GM21381 (cell line): Measurements from ENCODE around the gene PDE12.

Experiments used
- ATAC-seq: cut with Tn5 transposase; IDR thresholded peaks from one replicate; pipeline ENCODE4 v1.9.1; 2021; ENCODE audit warnings: mild to moderate bottlenecking, moderate library complexity; ENCODE audit not compliant: unreplicated experiment

Gene PDE12

GRCh38 chr3:57555738-57556458, at the start of gene PDE12:
TSS of gene PDE12 (plus strand) at chr3:57556274. CDS start at chr3:57556380, 106 bp downstream.
- ATAC-seq = peak; percentile 81

- no peak for ATAC-seq
Measured at GRCh38 chr3:57512166-57512565, 43.9 kb upstream of the PDE12 start.

- no peak for ATAC-seq
Measured at GRCh38 chr3:57518276-57518915, 37.7 kb upstream of the PDE12 start.

DNA sequence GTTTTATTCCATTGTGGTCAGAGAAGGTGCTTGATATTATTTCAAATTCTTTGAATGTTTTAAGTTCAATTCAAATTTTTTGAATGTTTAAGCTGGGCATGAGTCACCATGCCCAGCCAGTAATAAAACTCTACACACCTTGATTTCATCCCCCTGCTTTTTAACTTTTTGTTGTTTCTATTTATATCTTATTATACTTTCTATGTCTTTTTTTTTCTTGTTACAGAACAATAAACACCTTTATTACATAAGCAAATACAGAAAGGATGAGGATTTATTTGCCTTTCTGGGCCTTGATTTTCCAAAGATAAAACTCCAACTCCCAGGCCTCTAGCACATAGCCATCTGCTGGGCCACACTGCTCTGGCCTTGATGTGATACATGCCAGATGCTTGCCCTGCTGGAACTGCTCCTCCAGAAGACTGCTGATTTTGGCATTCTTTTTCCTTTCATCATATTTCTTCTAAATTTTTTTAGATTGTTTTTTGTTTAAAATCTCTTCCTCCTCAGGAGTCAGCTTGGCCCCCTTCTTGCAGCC, 25.9 kb upstream of the PDE12 start:
- no peak for ATAC-seq

DNA sequence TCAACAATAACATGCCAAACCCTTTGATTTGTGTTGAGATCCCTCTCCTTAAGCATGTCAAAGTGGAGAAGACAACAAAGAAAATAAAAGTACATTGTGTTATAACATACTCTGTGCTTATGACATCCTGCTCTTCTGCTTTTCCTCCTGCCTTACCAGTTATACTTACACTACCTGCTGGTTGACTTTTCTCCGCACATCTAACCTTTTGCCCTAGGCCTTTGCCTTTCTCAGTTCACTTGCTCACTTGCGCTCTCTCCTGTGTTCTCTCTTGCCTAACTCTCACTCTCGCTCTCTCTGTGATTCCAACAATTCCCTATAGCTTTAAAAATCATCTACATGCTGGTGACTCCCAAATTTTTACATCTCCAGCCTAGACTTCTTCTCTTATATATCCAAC, 17.6 kb upstream of the PDE12 start:
- ATAC-seq = no peak

GRCh38 chr3:57544181-57545125, 11.6 kb upstream of the PDE12 start, which contains the start of gene DNAH12:
TSS of gene DNAH12 (minus strand) at chr3:57544344. CDS start at chr3:57542870, 1,474 bp downstream.
- ATAC-seq = no peak

- no peak for ATAC-seq
Measured at GRCh38 chr3:57545636-57546268, 10.3 kb upstream of the PDE12 start.

- no peak for ATAC-seq
Measured at GRCh38 chr3:57546616-57547015, 9.5 kb upstream of the PDE12 start.

GRCh38 chr3:57555306-57555705, 768 bp upstream of the PDE12 start:
- no peak for ATAC-seq

DNA sequence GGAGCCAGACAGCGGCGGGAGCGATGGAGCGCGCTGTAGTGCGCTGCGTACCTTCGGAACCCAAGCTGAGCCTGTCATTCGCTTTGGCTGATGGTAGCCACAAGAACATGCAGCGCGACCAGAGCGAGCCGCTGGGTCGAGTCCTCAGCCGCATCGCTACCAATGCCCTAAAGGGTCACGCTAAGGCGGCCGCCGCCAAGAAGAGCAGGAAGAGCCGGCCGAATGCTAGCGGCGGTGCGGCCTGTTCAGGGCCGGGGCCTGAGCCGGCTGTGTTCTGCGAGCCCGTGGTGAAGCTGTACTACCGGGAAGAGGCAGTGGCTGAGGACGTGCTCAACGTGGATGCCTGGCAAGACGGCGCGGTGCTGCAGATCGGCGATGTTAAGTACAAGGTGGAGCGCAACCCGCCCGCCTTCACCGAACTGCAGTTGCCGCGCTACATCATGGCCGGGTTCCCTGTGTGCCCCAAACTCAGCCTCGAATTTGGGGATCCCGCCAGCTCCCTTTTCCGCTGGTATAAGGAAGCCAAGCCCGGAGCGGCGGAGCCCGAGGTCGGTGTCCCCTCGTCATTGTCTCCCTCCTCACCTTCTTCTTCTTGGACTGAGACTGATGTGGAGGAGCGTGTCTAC, 498 bp downstream of the PDE12 start:
- ATAC-seq = peak; percentile 34

GRCh38 chr3:57557085-57557537, 1.0 kb downstream of the PDE12 start:
- peak; percentile 15 for ATAC-seq

GRCh38 chr3:57559526-57559925, 3.5 kb downstream of the PDE12 start:
- no peak for ATAC-seq

DNA sequence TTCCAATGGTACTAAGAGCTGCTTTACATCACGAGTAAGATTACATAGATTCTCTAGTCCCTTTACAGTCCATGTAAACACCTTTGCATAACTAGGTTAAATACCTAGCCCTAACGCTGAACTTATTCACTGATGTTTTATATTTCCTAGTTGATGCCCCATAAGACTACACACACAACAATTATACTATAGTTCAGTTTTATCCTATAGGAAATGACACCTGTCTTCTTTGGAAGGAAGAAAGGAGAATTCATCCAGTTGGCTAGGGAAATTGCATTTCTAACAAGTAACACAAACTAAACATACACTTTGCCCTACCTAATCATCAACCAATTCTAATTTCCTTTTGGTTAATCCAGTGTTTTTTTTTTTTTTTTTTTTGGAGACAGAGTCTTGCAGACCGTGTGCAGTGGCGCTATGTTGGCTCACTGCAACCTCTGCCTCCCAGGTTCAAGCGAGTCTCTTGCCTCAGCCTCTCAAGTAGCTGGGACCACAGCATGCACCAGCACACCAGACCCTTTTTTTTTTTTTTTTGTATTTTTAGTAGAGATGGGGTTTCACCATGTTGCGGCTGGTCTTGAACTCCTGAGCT, 13.9 kb downstream of the PDE12 start:
- no peak for ATAC-seq

DNA sequence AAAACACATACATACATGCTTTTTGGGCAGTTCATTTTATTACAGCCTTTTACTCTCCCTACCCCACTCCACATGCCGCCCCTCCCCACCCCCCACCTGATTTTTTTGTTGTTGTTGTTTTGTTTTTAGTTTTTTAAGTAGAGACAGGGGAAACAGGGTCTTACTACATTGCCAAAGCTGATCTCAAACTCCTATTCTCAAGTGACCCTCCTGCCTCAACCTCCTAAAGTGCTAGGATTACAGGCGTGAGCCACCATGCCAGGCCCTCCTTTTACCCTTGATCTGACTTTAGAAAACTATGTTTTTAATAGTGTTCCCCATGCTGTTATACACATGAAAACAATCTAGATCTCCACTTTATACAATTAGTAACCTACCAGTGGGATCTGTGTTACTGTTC, 14.8 kb downstream of the PDE12 start:
- ATAC-seq = no peak

GRCh38 chr3:57572096-57572495, 16.0 kb downstream of the PDE12 start:
- no peak for ATAC-seq

GRCh38 chr3:57575966-57576626, 20.0 kb downstream of the PDE12 start:
- no peak for ATAC-seq

DNA sequence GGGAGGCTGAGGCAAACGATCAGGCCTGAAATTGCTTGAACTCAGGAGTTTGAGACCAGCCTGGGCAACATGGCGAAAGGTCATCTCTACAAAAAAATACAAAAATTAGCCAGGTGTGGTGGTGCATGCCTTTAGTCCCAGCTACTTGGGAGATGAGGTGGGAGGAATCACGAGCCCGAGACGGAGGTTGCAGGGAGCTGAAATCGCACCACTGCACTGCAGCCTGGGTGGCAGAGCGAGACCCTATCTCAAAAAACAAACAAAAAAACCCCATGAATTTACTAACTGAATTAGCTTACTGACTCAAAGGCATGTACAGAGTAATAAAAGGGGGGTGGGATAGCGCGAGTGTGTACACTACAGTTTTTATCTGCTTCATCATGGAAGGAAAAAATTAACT, 21.7 kb downstream of the PDE12 start:
- no peak for ATAC-seq

- no peak for ATAC-seq
Measured at GRCh38 chr3:57582474-57583168, 26.5 kb downstream of the PDE12 start.

- ATAC-seq = no peak
Measured at GRCh38 chr3:57583544-57583943, 27.5 kb downstream of the PDE12 start.
